Loucy (cell line): ENCODE results near the gene FBXL13.

Experiments
- H2AFZ ChIP-seq: fragments of 200-600 bp; sonication (generic); 2 replicates; pipeline ENCODE4 v1.6.0; 2016; ENCODE audit warnings: antibody characterized with exemption, mild to moderate bottlenecking, low read length, moderate library complexity
- H3F3A ChIP-seq: fragments of 200-600 bp; 2 replicates; pipeline ENCODE4 v1.6.0; 2016; ENCODE audit warnings: antibody characterized with exemption, low read depth, mild to moderate bottlenecking
- H3K27me3 ChIP-seq: fragments of 200-600 bp; sonication (generic); 2 replicates; pipeline ENCODE4 v1.6.1; 2014; ENCODE audit warnings: low read length, mild to moderate bottlenecking; ENCODE audit not compliant: insufficient read depth, poor library complexity, severe bottlenecking
- H3K36me3 ChIP-seq: fragments of 200-600 bp; sonication (generic); 2 replicates; pipeline ENCODE4 v1.6.1; 2016; ENCODE audit warnings: low read length; ENCODE audit not compliant: insufficient read depth
- H3K4me1 ChIP-seq: fragments of 200-600 bp; sonication (generic); 2 replicates; pipeline ENCODE4 v1.5.1; 2014; ENCODE audit warnings: low read length, mild to moderate bottlenecking; ENCODE audit not compliant: insufficient read depth, poor library complexity, severe bottlenecking
- H3K4me2 ChIP-seq: fragments of 200-600 bp; sonication (generic); 2 replicates; pipeline ENCODE4 v1.6.0; 2014; ENCODE audit warnings: antibody characterized with exemption, low read length, low read depth, mild to moderate bottlenecking; ENCODE audit not compliant: poor library complexity, severe bottlenecking
- H3K4me3 ChIP-seq: fragments of 200-600 bp; sonication (generic); 2 replicates; pipeline ENCODE4 v1.5.1; 2014; ENCODE audit warnings: low read length, mild to moderate bottlenecking, mixed read lengths; ENCODE audit not compliant: poor library complexity, severe bottlenecking
- H3K79me2 ChIP-seq: fragments of 200-600 bp; sonication (generic); 2 replicates; pipeline ENCODE4 v1.6.1; 2014; ENCODE audit warnings: low read length; ENCODE audit not compliant: insufficient read depth
- H3K9ac ChIP-seq: fragments of 200-600 bp; sonication (generic); 2 replicates; pipeline ENCODE4 v1.6.0; 2014; ENCODE audit warnings: mild to moderate bottlenecking, low read depth, low read length, moderate library complexity; ENCODE audit not compliant: poor library complexity, severe bottlenecking
- H3K9me2 ChIP-seq: fragments of 200-600 bp; sonication (generic); replicated peaks from 2 replicates; pipeline ENCODE4 v1.6.1; 2016; ENCODE audit warnings: low read depth, low read length, mixed read lengths
- H3K9me3 ChIP-seq: fragments of 200-600 bp; sonication (generic); 2 replicates; pipeline ENCODE4 v1.6.1; 2014; ENCODE audit warnings: mild to moderate bottlenecking, antibody characterized with exemption, low read length, low read depth; ENCODE audit not compliant: insufficient read depth
- H4K20me1 ChIP-seq: fragments of 200-600 bp; sonication (generic); 2 replicates; pipeline ENCODE4 v1.6.0; 2014; ENCODE audit warnings: antibody characterized with exemption, low read length, mild to moderate bottlenecking; ENCODE audit not compliant: insufficient read depth, poor library complexity, severe bottlenecking
- CTCF ChIP-seq: fragments of 200-600 bp; sonication (generic); conservative IDR thresholded peaks from 2 replicates; pipeline ENCODE4 v1.5.1; 2014; ENCODE audit warnings: mild to moderate bottlenecking, antibody characterized with exemption, low read length
- EZH2phosphoT487 ChIP-seq: fragments of 200-600 bp; IDR thresholded peaks from 2 replicates; pipeline ENCODE4 v1.6.1; 2018; ENCODE audit warnings: antibody characterized with exemption, mild to moderate bottlenecking, moderate library complexity, borderline replicate concordance

The FBXL13 gene

GRCh38 chr7:102821994-102822747 is 252.4 kb downstream of the FBXL13 start:
- no peaks in the 10 kb centered on the region for H3K36me3 ChIP-seq
- no peak overlapping the region for H3K4me2 ChIP-seq

GRCh38 chr7:102819151-102819550 is 255.4 kb downstream of the FBXL13 start:
- Histone ChIP-seq H3K4me2 (no peak overlapping the region), H4K20me1 (no peaks in the 10 kb centered on the region), H3K9ac (no peak overlapping the region), H2AFZ (peak overlapping the region; percentile 9), H3K36me3 (no peaks in the 10 kb centered on the region), H3K4me1 (no peaks in the 10 kb centered on the region), H3F3A (no peaks in the 10 kb centered on the region), H3K27me3 (no peaks in the 10 kb centered on the region), H3K79me2 (no peaks in the 10 kb centered on the region), H3K9me2 (no peaks in the 10 kb centered on the region), H3K9me3 (no peaks in the 10 kb centered on the region), H3K4me3 (no peak overlapping the region)
- TF ChIP-seq EZH2phosphoT487 (no peak), CTCF (no peak)

More at GRCh38 chr7:102821994-102822747, 252.4 kb downstream of the FBXL13 start:
- Histone ChIP-seq H3K4me1 (no peaks in the 10 kb centered on the region), H3K79me2 (no peaks in the 10 kb centered on the region), H3K27me3 (no peaks in the 10 kb centered on the region), H3K9me2 (no peaks in the 10 kb centered on the region), H3K4me3 (no peak overlapping the region), H3K9ac (no peak overlapping the region), H3K9me3 (no peaks in the 10 kb centered on the region), H2AFZ (no peak overlapping the region), H4K20me1 (no peaks in the 10 kb centered on the region), H3F3A (no peaks in the 10 kb centered on the region)
- TF ChIP-seq CTCF (no peak), EZH2phosphoT487 (no peak)

- Histone ChIP-seq H3K9me2 (no peaks in the 10 kb centered on the region), H4K20me1 (no peaks in the 10 kb centered on the region), H3K36me3 (no peaks in the 10 kb centered on the region), H3K4me3 (no peak overlapping the region), H2AFZ (no peak overlapping the region), H3K9me3 (no peaks in the 10 kb centered on the region), H3K27me3 (no peaks in the 10 kb centered on the region), H3K4me2 (no peak overlapping the region), H3K9ac (no peak overlapping the region), H3F3A (no peaks in the 10 kb centered on the region), H3K4me1 (peaks cover 6% of the 10 kb centered on the region), H3K79me2 (no peaks in the 10 kb centered on the region)
- TF ChIP-seq CTCF: no peak
- TF ChIP-seq EZH2phosphoT487: no peak
These were observed 256.7 kb downstream of the FBXL13 start for GRCh38 chr7:102817616-102818573.
